ENCODE measurements around the gene WDHD1.
"Not testable (repeated sequence)": the region's sequence is repeated elsewhere in the genome, so short reads cannot be mapped to it uniquely, and the experiment has no call there.

Gene WDHD1

GRCh38 chr14:55026793-55027561 lies at the start of gene WDHD1, which contains the start of gene SOCS4:
Gene WDHD1, minus strand, starts transcription at chr14:55027099. Its CDS starts 312 bp downstream, at chr14:55026787.
Gene SOCS4, plus strand, starts transcription at chr14:55027236. Its CDS starts 15,806 bp downstream, at chr14:55043042.
- DNase-seq = peak; percentile 60

- no peak for DNase-seq
Observed at GRCh38 chr14:55075628-55076175, 48.8 kb upstream of the WDHD1 start.

GRCh38 chr14:55074662-55075061 lies 47.8 kb upstream of the WDHD1 start:
- no peak for DNase-seq

- no peak for DNase-seq
Observed at GRCh38 chr14:55073856-55074255, 47.0 kb upstream of the WDHD1 start.

- DNase-seq = peak; percentile 10
Observed at GRCh38 chr14:55071870-55072640, 45.2 kb upstream of the WDHD1 start.

GRCh38 chr14:55070981-55071411 lies 44.1 kb upstream of the WDHD1 start:
- no peak for DNase-seq

GRCh38 chr14:55066223-55066622 lies 39.3 kb upstream of the WDHD1 start:
- no peak for DNase-seq

GRCh38 chr14:55065411-55065810 lies 38.5 kb upstream of the WDHD1 start:
- DNase-seq = no peak

GRCh38 chr14:55064896-55065295 lies 38.0 kb upstream of the WDHD1 start:
- not testable (repeated sequence) for DNase-seq

- DNase-seq = no peak
Observed at GRCh38 chr14:55062517-55063351, 35.8 kb upstream of the WDHD1 start.

GRCh38 chr14:55059333-55059732 lies 32.4 kb upstream of the WDHD1 start:
- DNase-seq = no peak

- no peak for DNase-seq
Observed at GRCh38 chr14:55057919-55058318, 31.0 kb upstream of the WDHD1 start.

GRCh38 chr14:55054098-55054497 lies 27.2 kb upstream of the WDHD1 start:
- DNase-seq = no peak

- DNase-seq = no peak
Observed at GRCh38 chr14:55053500-55053899, 26.6 kb upstream of the WDHD1 start.

- no peak for DNase-seq
Observed at GRCh38 chr14:55053018-55053417, 26.1 kb upstream of the WDHD1 start.

- no peak for DNase-seq
Observed at GRCh38 chr14:55052269-55052930, 25.5 kb upstream of the WDHD1 start.

- peak; percentile 67 for DNase-seq
Observed at GRCh38 chr14:55051423-55052268, 24.7 kb upstream of the WDHD1 start, which contains the start of gene MAPK1IP1L. Gene MAPK1IP1L, plus strand, starts transcription at chr14:55051647. Its CDS starts 10,037 bp downstream, at chr14:55061684.

- no peak for DNase-seq
Observed at GRCh38 chr14:55051165-55051422, 24.2 kb upstream of the WDHD1 start.

GRCh38 chr14:55048900-55049436 lies 22.1 kb upstream of the WDHD1 start:
- DNase-seq = no peak

GRCh38 chr14:55047301-55048053 lies 20.6 kb upstream of the WDHD1 start:
- DNase-seq = no peak
